Endometrium (tissue), 2 donors: ENCODE data around the gene GUCA1A.
"Not testable (repeated sequence)": the region's sequence is repeated elsewhere in the genome, so short reads cannot be mapped to it uniquely, and the experiment has no call there.

Experiments
- FAIRE-seq: peaks from 2 replicates; lab custom pipeline; 2012; peaks lifted over from hg19 to GRCh38; lab: Jason Lieb, UNC
- donor health status: control.
- donor health status: control.

Gene GUCA1A

GRCh38 chr6:42177514-42178364 lies 4.6 kb downstream of the GUCA1A start:
- no peak for FAIRE-seq

- no peak for FAIRE-seq
Measured at GRCh38 chr6:42179261-42179944, 6.2 kb downstream of the GUCA1A start.

GRCh38 chr6:42179945-42180313 lies 6.8 kb downstream of the GUCA1A start:
- FAIRE-seq = no peak

- FAIRE-seq = no peak
Measured at GRCh38 chr6:42182101-42182500, 8.9 kb downstream of the GUCA1A start.

GRCh38 chr6:42184475-42184874 lies 11.3 kb downstream of the GUCA1A start:
- no peak for FAIRE-seq

GRCh38 chr6:42185597-42185996 lies 12.4 kb downstream of the GUCA1A start:
- no peak for FAIRE-seq

GRCh38 chr6:42188406-42188805 lies 15.2 kb downstream of the GUCA1A start:
- no peak for FAIRE-seq

- no peak for FAIRE-seq
Measured at GRCh38 chr6:42190554-42191183, 17.5 kb downstream of the GUCA1A start.

GRCh38 chr6:42192385-42192784 lies 19.2 kb downstream of the GUCA1A start:
- not testable (repeated sequence) for FAIRE-seq

GRCh38 chr6:42193491-42193894 lies 20.3 kb downstream of the GUCA1A start:
- no peak for FAIRE-seq

- no peak for FAIRE-seq
Measured at GRCh38 chr6:42194056-42194455, 20.9 kb downstream of the GUCA1A start.

- no peak for FAIRE-seq
Measured at GRCh38 chr6:42195415-42195814, 22.3 kb downstream of the GUCA1A start.

GRCh38 chr6:42197555-42198362 lies 24.6 kb downstream of the GUCA1A start:
- no peak for FAIRE-seq

- no peak for FAIRE-seq
Measured at GRCh38 chr6:42199106-42199981, 26.2 kb downstream of the GUCA1A start.

GRCh38 chr6:42200035-42200434 lies 26.9 kb downstream of the GUCA1A start:
- no peak for FAIRE-seq

GRCh38 chr6:42201382-42201781 lies 28.2 kb downstream of the GUCA1A start:
- FAIRE-seq = no peak

- FAIRE-seq = not testable (repeated sequence)
Measured at GRCh38 chr6:42202131-42202915, 29.2 kb downstream of the GUCA1A start.

- FAIRE-seq = no peak
Measured at GRCh38 chr6:42203183-42203582, 30.0 kb downstream of the GUCA1A start.

- FAIRE-seq = no peak
Measured at GRCh38 chr6:42204768-42205282, 31.7 kb downstream of the GUCA1A start.

GRCh38 chr6:42207559-42207958 lies 34.4 kb downstream of the GUCA1A start:
- not testable (repeated sequence) for FAIRE-seq
